COLO668 (cell line): Measurements from ENCODE around the gene AGTR2.
"Not testable (repeated sequence)": the region's sequence is repeated elsewhere in the genome, so short reads cannot be mapped to it uniquely, and the experiment has no call there.

Experiments used
- DNase-seq: peaks from one replicate; lab custom pipeline; 2025; ENCODE audit not compliant: unreplicated experiment; lab: John Stamatoyannopoulos, UW

The AGTR2 gene, protein sequence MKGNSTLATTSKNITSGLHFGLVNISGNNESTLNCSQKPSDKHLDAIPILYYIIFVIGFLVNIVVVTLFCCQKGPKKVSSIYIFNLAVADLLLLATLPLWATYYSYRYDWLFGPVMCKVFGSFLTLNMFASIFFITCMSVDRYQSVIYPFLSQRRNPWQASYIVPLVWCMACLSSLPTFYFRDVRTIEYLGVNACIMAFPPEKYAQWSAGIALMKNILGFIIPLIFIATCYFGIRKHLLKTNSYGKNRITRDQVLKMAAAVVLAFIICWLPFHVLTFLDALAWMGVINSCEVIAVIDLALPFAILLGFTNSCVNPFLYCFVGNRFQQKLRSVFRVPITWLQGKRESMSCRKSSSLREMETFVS

DNA sequence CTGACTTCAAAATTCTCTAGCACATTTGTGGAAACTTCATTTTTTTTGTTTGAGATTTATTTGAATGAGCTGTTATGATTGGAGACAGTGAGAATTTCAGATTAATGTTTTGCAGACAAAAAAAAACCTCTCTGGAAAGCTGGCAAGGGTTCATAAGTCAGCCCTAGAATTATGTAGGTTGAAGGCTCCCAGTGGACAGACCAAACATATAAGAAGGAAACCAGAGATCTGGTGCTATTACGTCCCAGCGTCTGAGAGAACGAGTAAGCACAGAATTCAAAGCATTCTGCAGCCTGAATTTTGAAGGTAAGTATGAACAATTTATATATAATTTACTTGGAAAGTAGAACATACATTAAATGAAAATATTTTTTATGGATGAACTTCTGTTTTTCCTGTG is at the start of gene AGTR2:
TSS of gene AGTR2 (plus strand) at position 234 of the 400 bp plus-strand sequence. CDS start 1,537 bp downstream, outside the sequence.
- DNase-seq: no peak

DNA sequence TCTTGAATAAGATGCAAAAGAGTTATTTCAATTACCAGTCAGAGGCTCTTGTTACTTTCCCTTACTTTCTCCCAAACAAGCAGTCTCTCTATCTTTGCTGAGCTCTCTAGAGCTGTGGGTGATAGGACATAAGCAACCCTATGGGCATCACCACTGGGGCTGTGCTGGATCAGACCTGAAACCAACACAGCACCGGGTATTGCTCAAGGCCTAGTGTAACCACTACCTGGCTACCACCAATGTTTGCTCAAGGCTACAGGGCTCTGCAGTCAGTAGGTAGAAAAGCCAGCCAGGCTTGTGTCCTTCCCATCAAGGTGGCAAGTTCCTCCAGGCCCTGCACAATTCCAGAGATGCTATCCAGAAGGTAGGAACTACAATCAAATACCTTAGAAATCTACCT is 35.3 kb upstream of the AGTR2 start:
- no peak for DNase-seq

DNA sequence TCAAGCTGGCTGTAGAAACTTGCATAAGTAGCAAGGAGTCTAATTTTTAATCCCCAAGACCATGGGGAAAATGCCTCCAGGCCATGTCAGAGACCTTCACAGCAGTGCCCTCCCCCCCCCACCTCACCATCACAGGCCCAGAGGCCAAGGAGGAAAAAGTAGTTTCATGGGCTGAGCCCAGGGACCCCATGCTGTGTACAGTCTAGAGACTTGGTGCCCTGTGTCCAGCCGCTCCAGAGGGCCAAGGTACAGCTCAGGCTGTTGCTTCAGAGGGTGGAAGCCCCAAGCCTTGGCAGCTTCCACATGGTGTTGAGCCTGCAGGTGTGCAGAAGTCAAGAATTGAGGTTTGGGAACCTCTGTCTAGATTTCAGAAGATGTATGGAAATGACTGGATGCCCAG is 29.3 kb upstream of the AGTR2 start:
- DNase-seq: not testable (repeated sequence)

DNA sequence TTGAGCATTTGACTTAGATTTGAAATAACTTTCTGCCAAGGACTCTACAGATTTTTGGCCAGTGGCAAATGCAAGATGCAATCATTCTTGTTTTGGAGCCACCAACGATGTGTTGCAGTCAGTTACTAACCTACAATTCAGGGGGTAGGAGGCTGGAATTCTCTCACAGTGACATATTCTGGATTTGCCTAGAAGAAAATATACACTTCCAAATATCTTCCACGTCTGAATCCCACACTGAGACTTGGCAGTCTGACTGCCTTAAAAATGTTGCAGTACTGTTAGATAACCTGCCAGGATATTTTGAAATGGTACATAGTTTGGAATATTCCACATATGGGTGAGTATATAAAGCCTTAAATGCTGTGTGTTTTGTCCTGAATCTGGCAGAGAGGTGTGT is 27.6 kb upstream of the AGTR2 start:
- no peak for DNase-seq

DNA sequence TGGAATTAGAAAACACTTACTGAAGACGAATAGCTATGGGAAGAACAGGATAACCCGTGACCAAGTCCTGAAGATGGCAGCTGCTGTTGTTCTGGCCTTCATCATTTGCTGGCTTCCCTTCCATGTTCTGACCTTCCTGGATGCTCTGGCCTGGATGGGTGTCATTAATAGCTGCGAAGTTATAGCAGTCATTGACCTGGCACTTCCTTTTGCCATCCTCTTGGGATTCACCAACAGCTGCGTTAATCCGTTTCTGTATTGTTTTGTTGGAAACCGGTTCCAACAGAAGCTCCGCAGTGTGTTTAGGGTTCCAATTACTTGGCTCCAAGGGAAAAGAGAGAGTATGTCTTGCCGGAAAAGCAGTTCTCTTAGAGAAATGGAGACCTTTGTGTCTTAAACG is 2.4 kb downstream of the AGTR2 start:
- DNase-seq: no peak

DNA sequence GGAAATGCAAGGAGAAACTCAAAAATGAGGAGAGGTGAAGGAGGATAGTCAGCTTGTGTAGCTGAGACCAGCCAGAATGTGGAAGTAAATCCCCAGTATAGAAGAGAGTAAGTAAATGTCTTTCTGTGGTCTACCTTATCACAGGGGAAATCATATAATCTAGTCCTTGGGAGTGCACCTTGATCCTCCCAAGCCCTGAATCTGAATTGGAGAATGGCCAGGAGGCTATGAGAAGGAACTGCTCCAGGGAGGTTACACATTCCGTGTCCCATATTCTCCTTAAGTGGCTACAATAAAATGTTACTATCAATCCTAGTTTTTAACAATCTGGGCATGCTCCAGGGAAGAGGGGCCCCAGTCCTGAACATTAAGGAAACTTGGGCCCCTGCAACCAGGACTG is 10.8 kb downstream of the AGTR2 start:
- DNase-seq: no peak

DNA sequence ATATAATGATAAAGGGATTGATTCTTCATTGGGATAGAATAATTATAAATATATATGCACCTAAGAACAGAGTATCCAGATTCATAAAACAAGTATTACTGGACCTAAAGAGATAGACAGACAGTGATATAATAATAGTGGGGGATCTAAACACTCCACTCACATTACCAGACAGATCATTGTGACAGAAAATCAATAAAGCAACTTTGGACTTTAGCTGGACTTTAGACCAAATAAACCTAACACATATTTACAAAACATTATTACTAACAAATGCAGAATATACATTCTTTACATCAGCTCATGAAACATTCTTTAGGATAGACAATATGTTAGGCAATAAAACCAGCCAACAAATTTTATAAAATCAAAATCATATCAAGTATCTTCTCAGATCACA is 14.6 kb downstream of the AGTR2 start:
- no peak for DNase-seq

DNA sequence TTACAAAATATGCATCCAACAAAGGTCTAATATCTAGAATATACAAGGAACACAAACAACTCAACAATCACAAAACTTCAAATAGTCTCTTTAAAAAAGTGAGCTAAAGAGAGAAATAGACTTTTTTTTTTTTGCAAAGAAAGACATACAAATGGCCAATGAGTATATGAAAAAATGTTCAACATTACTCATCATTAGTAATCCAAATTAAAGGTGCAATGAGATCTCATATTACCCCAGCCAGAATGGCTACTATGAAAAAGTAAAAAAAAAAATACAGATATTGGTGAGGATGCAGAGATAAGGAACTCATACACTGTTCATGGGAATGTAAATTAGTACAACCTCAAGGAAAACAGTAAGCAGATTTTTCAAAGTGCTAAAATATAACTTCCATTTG is 24.1 kb downstream of the AGTR2 start:
- no peak for DNase-seq

DNA sequence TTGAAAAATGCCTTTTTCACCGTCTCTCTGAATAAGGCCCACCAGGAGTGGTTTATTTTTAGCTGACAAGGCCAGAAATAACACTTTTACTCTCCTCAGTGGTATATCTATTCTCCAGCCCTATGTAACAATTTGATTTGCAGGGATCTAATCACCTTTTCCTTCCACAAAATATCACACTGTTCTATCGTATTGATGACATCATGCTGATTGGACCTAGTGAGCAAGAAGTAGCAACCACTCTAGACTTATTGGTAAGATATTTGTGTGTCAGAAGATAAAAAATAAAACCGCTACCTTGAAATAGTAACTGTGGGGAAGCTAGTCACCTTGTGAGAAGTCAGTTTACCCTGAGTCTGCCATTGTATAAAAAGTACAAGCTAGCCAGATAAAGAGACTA is 27.7 kb downstream of the AGTR2 start:
- no peak for DNase-seq

DNA sequence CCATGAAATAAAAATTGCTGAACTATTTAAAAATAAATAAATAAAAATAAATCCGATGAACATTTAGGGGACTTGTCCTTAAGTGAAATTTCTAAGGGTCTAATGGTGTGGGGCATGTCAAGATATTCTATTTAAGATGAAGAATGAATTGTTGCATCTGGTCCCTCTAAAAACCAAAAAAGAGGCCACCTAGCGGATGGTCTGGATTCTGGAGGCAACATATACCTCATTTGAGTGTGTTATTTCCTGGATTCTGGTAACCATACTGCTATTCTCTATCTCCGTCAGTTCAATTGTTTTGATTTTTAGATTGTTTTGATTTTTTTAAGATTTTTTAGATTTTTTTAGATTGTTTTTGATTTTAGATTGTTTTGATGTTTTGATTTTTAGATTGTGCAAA is 28.3 kb downstream of the AGTR2 start:
- no peak for DNase-seq

DNA sequence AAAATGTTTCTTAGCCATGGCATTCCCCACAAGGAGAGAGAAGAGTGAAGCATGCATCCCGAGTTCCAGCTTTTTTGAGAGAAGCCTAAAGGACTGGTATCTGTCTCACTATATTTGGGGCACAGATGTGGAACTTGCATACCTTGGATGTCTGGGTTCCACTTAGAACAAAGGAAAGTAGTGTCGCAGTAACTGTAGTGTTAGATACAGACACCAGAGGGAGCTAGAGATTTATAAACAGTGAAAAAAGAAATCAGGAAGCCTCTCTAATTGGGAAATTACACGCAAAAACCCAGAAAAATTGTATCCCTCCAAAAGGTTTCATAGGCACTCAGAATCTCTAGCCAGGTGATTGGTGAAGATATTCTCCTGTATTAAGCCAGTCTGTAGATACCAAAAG is 34.4 kb downstream of the AGTR2 start:
- no peak for DNase-seq

DNA sequence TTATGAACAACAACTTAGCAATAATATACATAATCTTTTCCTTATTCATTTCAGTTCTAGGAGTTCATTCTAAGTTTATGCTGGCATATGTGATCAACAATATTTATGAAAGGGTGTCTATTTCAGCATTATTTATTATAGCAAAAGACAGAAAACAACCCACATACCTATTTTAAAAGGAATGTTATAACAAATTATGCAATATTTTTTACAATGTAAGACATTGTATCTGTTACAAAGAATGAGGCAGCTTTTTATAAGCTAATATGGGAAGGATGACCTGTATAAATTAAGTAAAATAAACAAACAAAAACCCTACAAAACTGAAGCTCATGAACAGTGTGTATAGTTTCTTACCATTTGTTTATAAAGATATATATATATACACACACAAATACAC is 42.7 kb downstream of the AGTR2 start:
- no peak for DNase-seq

DNA sequence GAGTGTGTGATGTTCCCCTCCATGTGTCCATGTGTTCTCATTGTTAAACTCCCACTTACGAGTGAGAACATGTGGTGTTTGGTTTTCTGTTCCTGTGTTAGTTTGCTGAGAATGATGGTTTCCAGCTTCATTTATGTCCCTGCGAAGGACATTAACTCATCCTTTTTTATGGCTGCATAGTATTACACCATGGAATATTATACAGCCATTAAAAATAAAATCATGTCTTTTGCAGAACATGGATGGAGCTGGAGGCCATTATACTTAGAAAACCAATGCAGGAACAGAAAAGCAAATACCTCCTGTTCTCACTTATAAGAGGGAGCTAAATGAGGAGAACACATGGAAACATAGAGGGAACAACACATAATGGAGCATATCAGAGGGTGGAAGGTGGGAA is 46.5 kb downstream of the AGTR2 start:
- not testable (repeated sequence) for DNase-seq
